Dendritic cell treated with granulocyte-macrophage colony-stimulating factor and Interleukin-4, amounts not matched to agents 40 ng/mL and 50 ng/mL, for 4 days (primary cell): ENCODE results near the gene DNMT3A.
A peak's percentile ranks its signal among the peaks of the same experiment; 100 is the strongest.
"Not testable (repeated sequence)": the region's sequence is repeated elsewhere in the genome, so short reads cannot be mapped to it uniquely, and the experiment has no call there.

Experiments
- H3K27ac Mint-ChIP-seq: one replicate; pipeline ENCODE4 v1.8.0; 2022; ENCODE audit warnings: mild to moderate bottlenecking, mixed read lengths
- H3K27me3 Mint-ChIP-seq: one replicate; pipeline ENCODE4 v1.8.0; 2022; ENCODE audit warnings: mild to moderate bottlenecking, mixed read lengths
- H3K36me3 Mint-ChIP-seq: one replicate; pipeline ENCODE4 v1.8.0; 2022; ENCODE audit warnings: low read depth, mixed read lengths
- H3K4me1 Mint-ChIP-seq: one replicate; pipeline ENCODE4 v1.8.0; 2022; ENCODE audit warnings: low read depth, mixed read lengths
- H3K4me3 Mint-ChIP-seq: one replicate; pipeline ENCODE4 v1.8.0; 2022; ENCODE audit warnings: mild to moderate bottlenecking, moderate library complexity, mixed read lengths
- H3K9me3 Mint-ChIP-seq: one replicate; pipeline ENCODE4 v1.8.0; 2022; ENCODE audit warnings: mixed read lengths
- intact Hi-C: fragments of 100-400 bp; cut with micrococcal nuclease; formaldehyde crosslinking; loops from one replicate; pipeline ENCODE4 v1.15.0; 2022

The DNMT3A gene

DNA sequence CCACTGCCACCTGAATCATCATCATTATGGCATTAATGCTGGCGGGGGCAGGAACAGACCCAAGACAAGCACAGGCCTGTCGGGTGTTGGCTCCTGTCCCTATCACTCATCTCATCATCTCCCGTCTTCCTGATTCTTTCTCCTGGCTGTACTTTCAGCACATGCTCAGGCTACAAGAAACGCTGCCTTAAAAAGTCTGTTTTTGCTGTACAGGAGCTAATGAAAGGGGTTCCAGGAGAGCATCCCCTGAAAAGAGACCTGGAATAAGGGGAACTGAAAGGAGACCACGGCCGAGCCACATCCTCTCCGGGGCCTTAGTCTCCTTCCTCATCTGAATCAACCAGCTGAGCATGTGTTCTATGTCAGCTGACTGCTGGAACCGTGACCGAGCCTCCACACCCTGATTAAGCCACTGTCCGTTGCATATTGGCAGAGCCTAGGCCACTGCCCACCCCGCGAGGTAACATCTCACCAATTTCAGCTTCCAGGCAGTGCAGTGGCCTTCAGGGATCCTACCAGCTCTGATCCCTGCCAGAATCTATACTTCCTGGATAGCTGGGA is 62.6 kb downstream of the DNMT3A start:
- H3K36me3 Mint-ChIP-seq = peaks cover 47% of the 10 kb centered on the region
- H3K27me3 Mint-ChIP-seq = no peaks in the 10 kb centered on the region
- H3K4me3 Mint-ChIP-seq = no peak overlapping the region
- peak overlapping the region; percentile 89 for H3K27ac Mint-ChIP-seq
- no peaks in the 10 kb centered on the region for H3K9me3 Mint-ChIP-seq
- H3K4me1 Mint-ChIP-seq = peaks cover 64% of the 10 kb centered on the region
- intact Hi-C loops = loop anchor here (10.0 kb wide), 2 partner anchors 66 to 286 kb away; partner anchors contain the start of gene DNMT3A

DNA sequence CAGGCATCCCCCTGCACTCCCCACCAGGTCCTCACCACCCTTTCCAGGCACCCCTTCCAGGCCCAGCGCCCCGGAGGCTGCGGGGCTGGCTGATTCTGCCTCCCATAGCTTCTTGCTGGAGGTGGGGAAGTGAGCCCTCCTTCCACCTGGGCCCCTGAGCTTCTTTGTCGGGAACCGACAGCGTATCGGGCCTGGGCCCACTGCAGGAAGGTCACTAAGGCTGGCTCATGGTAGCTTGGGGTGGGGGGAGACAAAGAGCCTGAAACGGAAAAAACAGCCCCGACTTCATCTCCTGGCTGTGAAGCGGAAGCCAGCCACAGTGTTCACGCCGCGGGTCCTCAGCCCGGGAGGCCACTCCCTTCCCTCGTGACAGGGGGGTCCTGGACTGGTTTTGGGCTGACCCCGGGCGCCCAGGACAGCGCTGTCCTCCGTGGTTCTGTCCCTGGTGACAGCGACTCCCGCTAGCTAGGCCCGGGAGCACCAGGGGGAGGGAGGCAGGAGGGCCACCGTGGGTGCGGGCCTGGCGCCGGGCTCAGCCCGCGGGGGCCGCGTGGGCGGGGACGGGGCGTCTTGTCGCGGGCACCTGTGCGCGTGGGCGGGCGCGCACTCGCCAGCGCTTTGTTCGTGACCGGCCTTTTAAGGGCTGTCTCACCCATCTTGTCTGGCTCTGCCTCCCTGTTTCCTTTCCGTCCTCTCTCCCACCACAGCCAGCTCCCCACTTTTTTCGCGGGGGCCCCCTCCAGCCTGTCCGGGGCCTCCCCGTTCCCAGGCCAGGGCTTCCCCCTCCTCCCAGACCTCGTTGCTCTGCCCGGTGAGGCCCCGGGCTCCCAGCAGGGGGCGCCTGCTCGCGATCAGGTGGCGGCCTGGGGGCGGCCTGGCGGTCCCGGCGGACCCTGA is 64.9 kb downstream of the DNMT3A start:
- Mint-ChIP-seq H3K4me1 (peaks cover 74% of the 10 kb centered on the region), H3K27ac (peak overlapping the region; percentile 89), H3K36me3 (peaks cover 35% of the 10 kb centered on the region), H3K27me3 (no peaks in the 10 kb centered on the region), H3K4me3 (peak overlapping the region; percentile 63), H3K9me3 (no peaks in the 10 kb centered on the region)
- intact Hi-C loops = loop anchor here (10.0 kb wide), 2 partner anchors 68 to 288 kb away; partner anchors contain the start of gene DNMT3A

DNA sequence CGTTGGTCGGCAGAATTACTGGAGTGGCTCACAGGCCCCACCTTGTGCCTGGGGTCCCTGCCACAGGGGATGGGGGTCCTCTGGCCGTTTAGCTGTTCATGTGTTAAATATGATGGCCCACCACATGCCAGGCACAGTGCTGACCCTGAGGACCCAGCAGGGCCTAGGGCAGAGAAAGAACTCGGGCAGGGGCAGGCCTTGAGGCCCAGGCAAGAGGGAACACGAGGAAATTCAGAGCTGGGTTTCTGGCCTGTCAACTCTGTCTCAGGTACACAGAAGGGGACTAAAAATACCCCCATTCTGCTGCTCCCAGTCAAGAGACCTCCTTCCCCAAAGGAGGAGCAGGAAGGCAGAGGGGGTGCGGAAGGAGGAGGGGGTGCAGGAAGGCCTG is 66.2 kb downstream of the DNMT3A start:
- no peaks in the 10 kb centered on the region for H3K9me3 Mint-ChIP-seq
- H3K4me3 Mint-ChIP-seq = no peak overlapping the region
- intact Hi-C loops = loop anchor here (10.0 kb wide), 2 partner anchors 69 to 289 kb away; partner anchors contain the start of gene DNMT3A
- peak overlapping the region; percentile 90 for H3K27ac Mint-ChIP-seq
- H3K27me3 Mint-ChIP-seq = no peaks in the 10 kb centered on the region
- peaks cover 68% of the 10 kb centered on the region for H3K4me1 Mint-ChIP-seq
- H3K36me3 Mint-ChIP-seq = peaks cover 37% of the 10 kb centered on the region

DNA sequence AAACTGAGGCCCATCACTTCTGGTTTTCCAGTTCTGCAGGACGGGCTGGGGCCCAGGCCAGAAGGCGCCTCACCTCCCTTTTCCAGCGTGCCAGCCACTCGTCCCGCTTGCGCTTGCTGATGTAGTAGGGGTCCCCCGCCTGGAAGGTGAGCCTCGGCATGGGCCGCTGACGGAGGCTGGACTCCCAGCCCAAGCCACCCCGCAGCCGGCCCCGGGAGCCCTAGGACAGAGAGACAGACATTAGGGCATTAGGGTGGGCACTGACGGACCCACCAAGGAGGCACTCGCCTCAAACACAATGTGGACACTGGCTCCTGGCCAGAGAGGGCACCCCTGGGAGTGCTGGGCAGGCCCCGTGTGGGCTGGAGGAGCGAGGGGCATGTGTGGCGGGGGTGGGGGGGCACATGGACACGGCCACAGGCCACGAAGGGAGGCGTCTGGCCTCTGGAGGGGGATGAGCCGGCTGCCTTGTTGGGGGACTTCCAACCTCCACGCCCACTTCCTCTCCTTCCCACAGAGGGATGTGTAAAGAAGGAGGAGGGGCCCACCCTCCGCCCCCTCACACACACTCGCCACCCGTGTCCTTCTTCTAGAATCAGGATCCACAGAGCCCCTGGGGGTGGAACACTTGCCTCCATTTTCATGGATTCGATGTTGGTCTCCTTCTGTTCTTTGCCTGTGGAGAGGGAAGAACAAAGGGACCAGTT is 66.7 kb downstream of the DNMT3A start:
- H3K4me3 Mint-ChIP-seq = no peak overlapping the region
- H3K27me3 Mint-ChIP-seq = no peaks in the 10 kb centered on the region
- intact Hi-C loops = loop anchor here (10.0 kb wide), 2 partner anchors 70 to 290 kb away; partner anchors contain the start of gene DNMT3A
- peaks cover 37% of the 10 kb centered on the region for H3K36me3 Mint-ChIP-seq
- peak overlapping the region; percentile 90 for H3K27ac Mint-ChIP-seq
- H3K4me1 Mint-ChIP-seq = peaks cover 62% of the 10 kb centered on the region
- H3K9me3 Mint-ChIP-seq = no peaks in the 10 kb centered on the region

DNA sequence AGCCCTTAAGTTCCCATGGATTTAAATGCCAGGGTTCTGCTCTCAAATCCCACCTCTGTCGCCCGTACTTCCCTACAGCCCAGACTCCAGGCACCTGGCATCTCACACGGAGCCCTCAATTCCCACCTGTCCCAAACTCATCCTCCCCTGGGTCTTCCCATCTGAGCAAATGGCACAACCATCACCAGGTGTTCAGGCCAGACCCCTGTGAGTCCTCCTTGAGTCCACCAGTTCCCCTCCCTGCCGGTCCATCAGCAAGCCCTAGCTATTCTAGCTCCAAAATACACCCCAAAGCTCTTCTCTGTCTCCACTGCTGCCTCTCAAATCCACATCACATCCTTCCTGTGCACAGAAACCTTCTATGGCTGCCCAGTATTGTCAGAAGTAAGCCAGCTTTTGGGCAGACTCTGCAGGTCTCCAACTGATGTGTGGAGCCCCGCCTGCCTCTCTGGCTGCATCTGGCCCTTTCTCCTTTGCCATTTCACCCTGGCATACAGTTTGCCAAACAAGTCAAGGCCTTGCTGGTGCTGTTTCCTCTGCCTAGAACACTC is 67.7 kb downstream of the DNMT3A start:
- Mint-ChIP-seq H3K36me3 (peaks cover 45% of the 10 kb centered on the region), H3K4me3 (peak overlapping the region; percentile 48), H3K4me1 (peaks cover 53% of the 10 kb centered on the region), H3K27me3 (no peaks in the 10 kb centered on the region), H3K9me3 (no peaks in the 10 kb centered on the region), H3K27ac (peak overlapping the region; percentile 90)
- intact Hi-C loops = loop anchor here (10.0 kb wide), 2 partner anchors 71 to 291 kb away; partner anchors contain the start of gene DNMT3A

DNA sequence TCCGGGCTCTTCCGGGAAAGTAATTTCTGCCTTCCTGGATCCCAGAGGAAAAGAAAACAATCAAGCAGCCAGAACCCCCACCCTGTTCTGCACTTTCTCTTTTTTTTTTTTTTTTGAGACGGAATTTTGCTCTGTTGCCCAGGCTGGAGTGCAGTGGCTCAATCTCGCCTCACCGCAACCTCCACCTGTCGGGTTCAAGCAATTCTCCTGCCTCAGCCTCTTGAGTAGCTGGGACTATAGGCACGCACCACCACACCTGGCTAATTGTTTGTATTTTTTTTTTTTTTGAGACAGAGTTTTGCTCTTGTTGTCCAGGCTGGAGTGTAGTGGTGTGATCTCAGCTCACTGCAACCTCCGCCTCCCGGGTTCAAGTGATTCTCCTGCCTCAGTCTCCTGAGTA is 69.0 kb downstream of the DNMT3A start:
- not testable (repeated sequence) for H3K27me3 Mint-ChIP-seq, H3K9me3 Mint-ChIP-seq

DNA sequence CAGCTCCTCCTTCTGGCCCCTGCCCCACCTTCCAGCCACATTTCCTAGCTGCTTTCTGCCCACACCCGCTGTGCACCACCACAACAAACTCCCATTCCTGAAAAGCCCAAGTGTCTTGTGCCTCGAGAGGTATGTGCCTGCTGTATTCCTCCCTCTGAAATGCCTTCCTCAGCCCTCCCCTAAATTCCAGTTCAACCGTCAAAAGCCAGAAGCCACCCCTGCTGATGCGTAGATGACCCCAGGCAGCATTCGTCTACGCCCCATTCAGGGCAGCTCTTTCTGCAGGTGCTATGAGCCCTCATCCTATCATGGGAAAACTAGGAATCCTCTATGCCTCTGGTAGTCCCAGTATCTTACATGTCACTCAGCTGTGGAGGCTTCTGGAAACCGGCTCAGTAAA is 71.7 kb downstream of the DNMT3A start:
- H3K27me3 Mint-ChIP-seq = no peaks in the 10 kb centered on the region
- no peaks in the 10 kb centered on the region for H3K9me3 Mint-ChIP-seq
- no peak overlapping the region for H3K4me3 Mint-ChIP-seq
- peaks cover 82% of the 10 kb centered on the region for H3K36me3 Mint-ChIP-seq
- intact Hi-C loops = loop anchor here (10.0 kb wide), 2 partner anchors 75 to 295 kb away; partner anchors contain the start of gene DNMT3A
- no peak overlapping the region for H3K27ac Mint-ChIP-seq
- H3K4me1 Mint-ChIP-seq = peaks cover 18% of the 10 kb centered on the region

More for the DNA sequence above, 69.0 kb downstream of the DNMT3A start:
- Mint-ChIP-seq H3K4me1 (peaks cover 39% of the 10 kb centered on the region), H3K27ac (peak overlapping the region; percentile 90), H3K36me3 (peaks cover 58% of the 10 kb centered on the region)
- H3K4me3 Mint-ChIP-seq = not testable (repeated sequence)
- intact Hi-C loops = loop anchor here (10.0 kb wide), 2 partner anchors 72 to 292 kb away; partner anchors contain the start of gene DNMT3A

DNA sequence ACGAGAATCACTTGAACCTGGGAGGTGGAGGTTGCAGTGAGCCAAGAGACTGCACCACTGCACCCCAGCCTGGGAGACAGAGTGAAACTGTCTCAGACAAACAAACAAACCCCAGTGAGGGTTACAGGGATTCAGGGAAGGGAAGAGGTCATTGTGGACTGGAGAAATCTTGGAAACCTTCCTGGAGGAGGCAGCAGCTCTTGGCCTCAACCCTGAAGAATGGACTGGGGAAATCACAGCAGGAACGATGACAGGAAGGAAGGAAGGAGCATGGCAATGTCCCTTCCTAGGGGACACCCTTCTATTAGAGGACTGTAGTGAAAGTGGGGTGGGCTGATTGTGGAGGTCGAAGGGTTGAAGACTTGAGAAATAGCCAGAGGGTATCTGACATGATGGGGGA is 72.5 kb downstream of the DNMT3A start:
- H3K4me3 Mint-ChIP-seq = no peak overlapping the region
- H3K27ac Mint-ChIP-seq = no peak overlapping the region
- intact Hi-C loops = no loop called here
- H3K4me1 Mint-ChIP-seq = peaks cover 10% of the 10 kb centered on the region
- no peaks in the 10 kb centered on the region for H3K9me3 Mint-ChIP-seq
- peaks cover 82% of the 10 kb centered on the region for H3K36me3 Mint-ChIP-seq
- no peaks in the 10 kb centered on the region for H3K27me3 Mint-ChIP-seq

DNA sequence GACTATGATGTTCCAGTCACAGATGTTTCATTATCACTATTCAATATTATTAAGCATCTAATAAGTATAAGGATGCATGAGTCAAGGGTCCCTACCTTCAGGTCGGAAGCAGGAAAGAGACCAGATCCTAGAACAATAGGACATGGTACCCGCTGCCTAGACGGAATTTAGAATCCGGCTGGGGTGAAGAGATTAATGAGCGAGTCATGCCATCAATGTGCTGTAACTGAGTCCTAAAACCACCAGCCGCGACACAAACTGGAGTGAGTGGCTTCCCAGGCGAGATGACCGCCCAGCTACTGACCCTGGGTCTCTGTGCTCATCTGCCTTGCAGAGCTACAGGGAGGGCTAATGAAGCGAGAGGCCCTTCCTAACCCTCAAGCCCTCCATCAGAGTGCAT is 73.6 kb downstream of the DNMT3A start:
- Mint-ChIP-seq H3K9me3 (no peaks in the 10 kb centered on the region), H3K4me3 (no peak overlapping the region), H3K4me1 (no peaks in the 10 kb centered on the region), H3K36me3 (peaks cover 90% of the 10 kb centered on the region), H3K27ac (no peak overlapping the region), H3K27me3 (no peaks in the 10 kb centered on the region)
- intact Hi-C loops = no loop called here

DNA sequence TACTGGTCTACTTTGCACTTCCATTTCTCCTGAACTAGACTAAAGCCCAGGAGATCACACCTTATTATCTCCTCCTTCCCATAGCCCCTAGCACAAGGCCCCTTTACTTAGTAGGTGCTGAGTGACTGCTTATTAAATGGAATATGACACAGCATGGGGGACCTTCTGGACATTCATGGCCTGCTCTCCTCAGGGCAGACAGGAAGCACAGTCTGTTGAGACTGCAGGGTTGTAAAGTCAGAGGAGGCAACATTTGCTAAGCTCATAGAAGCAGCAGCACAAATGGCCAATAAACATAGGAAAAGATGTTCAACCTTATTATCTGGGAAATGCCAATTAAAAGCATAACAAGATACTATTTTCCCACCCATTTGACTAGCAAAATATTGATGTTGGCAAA is 75.3 kb downstream of the DNMT3A start:
- H3K27ac Mint-ChIP-seq = no peak overlapping the region
- H3K4me1 Mint-ChIP-seq = peaks cover 7% of the 10 kb centered on the region
- H3K27me3 Mint-ChIP-seq = no peaks in the 10 kb centered on the region
- intact Hi-C loops = no loop called here
- H3K9me3 Mint-ChIP-seq = no peaks in the 10 kb centered on the region
- H3K4me3 Mint-ChIP-seq = no peak overlapping the region
- H3K36me3 Mint-ChIP-seq = peaks cover 95% of the 10 kb centered on the region

DNA sequence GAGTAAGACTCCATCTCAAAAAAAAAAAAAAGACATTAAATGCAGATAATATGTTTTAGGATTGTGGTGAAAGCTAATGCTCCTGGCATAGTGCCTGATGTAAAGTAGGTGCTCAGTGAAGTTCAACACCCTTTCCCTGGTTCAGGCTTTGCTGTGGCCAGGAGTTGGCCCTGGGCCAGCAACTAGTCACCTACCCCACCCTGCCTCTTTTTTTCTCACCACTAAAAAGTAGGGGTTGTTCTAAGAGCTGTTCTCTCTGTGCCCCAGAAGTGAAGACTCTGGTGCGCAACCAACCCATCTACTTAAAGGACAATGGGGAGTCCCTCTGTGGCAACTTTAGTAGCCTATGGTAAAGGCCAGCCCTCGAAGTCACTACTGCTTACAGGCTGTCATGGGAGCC is 75.9 kb downstream of the DNMT3A start:
- Mint-ChIP-seq H3K27ac (no peak overlapping the region), H3K36me3 (peaks cover 91% of the 10 kb centered on the region), H3K4me3 (no peak overlapping the region), H3K27me3 (no peaks in the 10 kb centered on the region), H3K9me3 (no peaks in the 10 kb centered on the region), H3K4me1 (peaks cover 7% of the 10 kb centered on the region)
- intact Hi-C loops = no loop called here

DNA sequence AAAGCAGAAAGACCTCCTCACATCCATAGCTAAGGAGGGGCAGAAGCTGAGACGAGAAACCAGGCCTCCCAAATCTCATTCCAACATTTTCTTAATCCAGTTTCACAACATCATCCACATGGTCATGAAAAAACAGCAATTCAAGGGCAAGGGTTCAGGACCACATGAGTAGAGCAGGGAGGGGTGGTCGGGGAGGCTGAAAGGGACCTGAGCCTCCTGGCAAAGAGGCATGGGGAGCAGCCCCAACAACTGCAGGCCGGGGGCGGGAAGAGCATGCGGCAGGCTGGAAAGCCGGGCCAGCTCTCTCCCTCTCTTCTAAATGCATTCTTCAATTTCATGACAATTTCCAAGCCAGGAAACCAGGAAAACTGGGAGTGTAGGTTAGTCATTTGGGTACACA is 76.7 kb downstream of the DNMT3A start:
- H3K27me3 Mint-ChIP-seq = no peaks in the 10 kb centered on the region
- no peaks in the 10 kb centered on the region for H3K9me3 Mint-ChIP-seq
- peaks cover 91% of the 10 kb centered on the region for H3K36me3 Mint-ChIP-seq
- intact Hi-C loops = no loop called here
- peaks cover 7% of the 10 kb centered on the region for H3K4me1 Mint-ChIP-seq
- H3K27ac Mint-ChIP-seq = no peak overlapping the region
- no peak overlapping the region for H3K4me3 Mint-ChIP-seq

DNA sequence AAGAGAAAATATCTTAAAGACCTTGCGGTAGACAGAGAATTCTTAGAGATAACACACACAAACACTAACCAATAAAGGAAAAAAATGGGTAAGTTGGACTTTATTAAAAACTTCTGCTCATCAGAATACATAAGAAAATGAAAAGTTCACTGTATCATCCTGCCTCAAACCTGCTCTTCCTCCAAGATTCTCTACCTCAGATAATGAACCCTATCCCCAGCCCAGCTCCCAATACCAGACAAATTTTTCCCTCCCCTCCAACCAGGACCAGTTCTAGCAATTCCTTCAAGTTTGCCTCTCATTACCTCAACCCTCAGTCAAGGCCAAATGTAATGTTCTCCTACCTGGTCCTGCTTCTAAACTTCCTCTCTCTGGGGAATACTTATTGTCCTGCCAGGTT is 79.4 kb downstream of the DNMT3A start:
- intact Hi-C loops = no loop called here
- peaks cover 14% of the 10 kb centered on the region for H3K4me1 Mint-ChIP-seq
- H3K9me3 Mint-ChIP-seq = no peaks in the 10 kb centered on the region
- H3K4me3 Mint-ChIP-seq = no peak overlapping the region
- peak overlapping the region; percentile 26 for H3K27ac Mint-ChIP-seq
- H3K36me3 Mint-ChIP-seq = peaks cover 88% of the 10 kb centered on the region
- H3K27me3 Mint-ChIP-seq = no peaks in the 10 kb centered on the region
